Measurements from ENCODE around the gene B3GAT1. TPM values are rescaled to one million over a fixed set of nuclear protein-coding genes. Genes with fewer than 3 reads are reported as not detected.

Gene B3GAT1
- not detected in 2 replicates for total RNA-seq

DNA sequence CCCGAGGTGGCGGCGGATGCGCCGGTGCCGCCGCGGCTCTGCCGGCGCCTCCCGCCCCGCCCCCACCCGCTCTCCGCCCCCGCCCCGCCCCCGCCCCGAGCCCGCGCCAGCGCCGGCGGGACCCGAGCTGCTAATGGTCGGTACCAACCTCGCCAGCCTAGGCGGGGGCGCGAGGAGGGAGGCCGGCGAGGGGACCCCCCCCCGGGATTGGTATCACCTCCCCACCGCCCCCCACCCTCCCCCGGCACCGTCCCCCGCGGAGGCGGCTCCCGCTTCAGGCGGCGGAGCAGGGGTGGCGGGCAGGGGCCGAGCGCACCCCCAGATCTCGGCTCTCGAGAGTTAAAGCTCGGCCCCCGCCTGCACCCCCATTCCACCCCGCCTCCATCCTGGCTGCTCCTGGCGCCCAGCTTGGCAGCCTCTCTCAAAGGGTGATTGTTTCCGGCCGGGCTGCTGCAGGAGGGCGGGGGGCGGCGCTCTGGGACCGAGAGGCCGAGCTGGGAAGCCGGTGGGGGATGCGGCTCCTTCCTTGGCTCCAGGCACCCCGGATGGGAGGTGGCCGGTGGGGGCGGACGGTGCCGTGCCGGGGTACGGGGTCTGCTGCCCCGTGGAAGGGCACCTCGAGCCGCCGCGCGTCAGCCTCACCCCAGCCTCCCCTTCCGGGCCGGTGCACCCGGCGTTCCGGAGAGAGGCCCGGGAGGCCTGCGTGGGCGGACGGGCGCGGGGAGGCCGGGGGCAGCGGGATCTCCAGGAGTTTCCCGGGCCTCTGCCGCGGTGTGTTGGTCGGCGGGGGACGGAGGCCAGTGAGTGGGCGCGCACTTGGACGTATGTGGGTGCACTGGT is at the start of gene B3GAT1:
B3GAT1 (minus strand) TSS at position 40 of the 840 bp plus-strand sequence. CDS start 24,583 bp downstream, outside the sequence.

DNA sequence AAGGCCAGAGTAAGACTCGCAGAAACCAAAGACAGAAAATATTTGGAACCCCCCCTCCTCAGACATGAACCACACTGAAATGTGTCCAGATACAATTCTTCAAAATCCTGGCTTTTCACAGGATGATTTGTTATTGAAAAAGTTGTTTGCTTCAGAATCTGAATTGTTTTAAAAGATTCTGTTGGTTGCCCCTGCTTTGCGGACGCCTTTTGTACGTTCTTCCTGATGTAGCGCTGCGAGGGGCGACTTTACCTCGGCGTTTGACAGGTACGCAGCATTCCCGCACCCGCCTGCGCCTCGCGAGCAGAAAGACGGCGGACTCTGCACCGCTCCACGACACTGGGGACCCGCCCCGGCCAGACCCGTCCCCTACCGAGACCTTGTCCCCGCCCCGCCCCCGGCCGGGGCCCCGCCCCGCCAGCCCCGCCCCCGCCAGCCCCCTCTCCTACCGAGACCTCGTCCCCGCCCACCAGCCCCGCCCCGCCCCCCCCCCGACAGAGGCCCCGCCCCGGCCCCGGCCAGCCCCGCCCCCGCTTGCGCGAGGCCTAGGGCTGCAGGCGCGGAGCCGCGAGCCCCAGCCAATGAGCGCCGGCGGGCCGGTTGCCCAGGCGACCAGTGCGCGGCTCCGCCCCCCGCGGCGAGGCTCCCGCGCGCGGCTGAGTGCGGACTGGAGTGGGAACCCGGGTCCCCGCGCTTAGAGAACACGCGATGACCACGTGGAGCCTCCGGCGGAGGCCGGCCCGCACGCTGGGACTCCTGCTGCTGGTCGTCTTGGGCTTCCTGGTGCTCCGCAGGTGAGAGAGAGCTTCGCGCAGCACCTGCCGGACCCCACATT is 80.5 kb downstream of the B3GAT1 start, which contains the start of gene GLB1L2:
GLB1L2 (plus strand) TSS at position 635 of the 835 bp plus-strand sequence; CDS start at position 709, 74 bp downstream.

Other genes with a start within 250 kb of the B3GAT1 start
- gene NCAPD3, start 188.3 kb downstream of the B3GAT1 start, total RNA-seq: 15.2 and 27.7 TPM in 2 replicates
- 19.1 and 41.9 TPM in 2 replicates for gene VPS26B, start 187.6 kb downstream of the B3GAT1 start, total RNA-seq
- gene THYN1, start 158.9 kb downstream of the B3GAT1 start, total RNA-seq: 49.2 and 49.7 TPM in 2 replicates
- gene ACAD8, start 158.7 kb downstream of the B3GAT1 start, total RNA-seq: 19.4 and 23.9 TPM in 2 replicates
- not detected in 2 replicates for gene GLB1L3, start 135.9 kb downstream of the B3GAT1 start, total RNA-seq
- 0.16 and 0.25 TPM in 2 replicates for gene GLB1L2, start 80.3 kb downstream of the B3GAT1 start, total RNA-seq